Measurements from ENCODE around the gene DMPK.
"Not testable (repeated sequence)": the region's sequence is repeated elsewhere in the genome, so short reads cannot be mapped to it uniquely, and the experiment has no call there.

Gene DMPK

DNA sequence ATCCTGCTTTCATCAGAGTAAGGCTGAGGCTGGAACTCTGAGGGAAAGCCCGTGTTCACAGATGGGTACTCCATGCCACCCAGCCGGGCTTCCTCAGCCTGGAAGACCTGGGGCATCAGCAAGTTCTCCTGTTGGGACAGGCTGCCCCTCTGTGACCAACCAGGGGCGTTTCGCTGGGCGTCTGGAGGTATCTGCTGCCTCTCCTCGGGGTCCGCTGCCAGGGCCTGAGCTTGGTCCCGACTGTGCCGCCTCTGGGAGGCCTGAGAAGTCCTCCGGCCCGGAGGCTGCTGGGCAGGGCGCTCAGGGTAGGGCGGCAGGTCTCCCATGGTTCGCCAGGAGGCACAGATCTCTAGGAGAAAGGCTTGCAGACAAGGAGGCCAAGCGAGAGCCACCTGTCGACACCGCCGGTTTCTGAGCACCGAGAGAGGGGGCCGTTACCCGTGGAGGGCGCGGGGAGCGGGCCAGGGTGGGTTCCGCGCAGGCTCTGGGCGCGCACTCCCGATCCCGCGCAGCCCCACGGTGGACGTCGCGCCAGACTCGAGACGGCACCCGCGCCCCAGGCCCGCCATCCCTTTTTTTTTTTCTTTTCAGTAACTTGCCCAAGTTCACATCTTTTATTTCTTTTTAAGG, 32.7 kb upstream of the DMPK start, which contains the start of gene RSPH6A:
Gene RSPH6A, minus strand, starts transcription at position 458 of the 630 bp plus-strand sequence. Its CDS starts 132 bp downstream, at position 326.
- no peak for DNase-seq

DNA sequence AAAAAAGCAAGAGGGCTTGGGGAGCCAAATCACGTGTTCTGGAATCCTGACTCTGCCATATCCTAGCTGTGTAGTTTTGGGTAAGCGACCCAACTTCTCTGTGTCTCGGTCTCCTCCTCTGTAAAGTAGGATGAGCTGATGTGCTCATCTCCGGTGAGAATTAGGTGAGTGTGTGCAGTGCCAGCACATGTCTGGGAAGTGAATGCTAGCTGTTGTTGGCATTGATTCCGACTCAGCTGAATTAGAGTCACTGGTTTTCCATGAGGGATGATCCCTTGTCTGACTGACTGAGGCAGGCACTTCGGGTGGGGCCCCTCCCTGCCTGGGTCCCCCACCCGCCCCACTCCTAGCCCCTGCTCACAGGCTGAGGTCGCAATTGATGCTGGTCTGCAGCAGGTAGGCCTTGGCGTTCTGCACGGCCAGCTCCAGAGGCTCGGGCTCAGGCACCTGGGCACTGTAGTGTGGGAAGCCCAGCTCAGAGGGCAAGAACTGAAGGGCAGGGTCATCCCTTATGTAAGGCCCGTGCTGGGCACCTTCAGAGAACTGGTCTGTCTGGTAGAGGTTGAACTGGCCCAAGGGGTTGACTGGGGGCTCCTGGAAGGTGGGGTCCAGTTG, 32.0 kb upstream of the DMPK start:
- no peak for DNase-seq

GRCh38 chr19:45812297-45812696, 30.0 kb upstream of the DMPK start:
- DNase-seq, result no peak

GRCh38 chr19:45809643-45810159, 27.4 kb upstream of the DMPK start:
- no peak for DNase-seq

DNA sequence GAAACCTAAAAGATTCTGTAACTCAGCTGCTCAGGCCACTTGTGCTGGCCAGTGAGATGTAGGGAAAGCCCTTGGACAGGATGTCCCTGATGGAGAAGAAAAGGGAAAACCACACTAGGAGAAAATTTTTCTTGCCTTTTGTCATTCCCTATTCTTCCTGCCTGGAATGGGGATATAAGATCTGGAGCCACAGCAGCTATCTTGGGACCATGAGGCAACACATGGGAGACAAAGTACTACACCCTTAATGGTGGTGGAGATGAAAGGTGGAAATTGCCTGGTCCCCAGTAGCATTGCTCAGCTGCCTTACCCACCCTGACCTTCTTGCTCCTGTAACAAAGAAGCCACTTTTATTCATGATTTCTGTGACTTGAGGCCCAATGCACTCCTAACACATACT, 23.4 kb upstream of the DMPK start:
- DNase-seq, result no peak

- DNase-seq, result no peak
Observed at GRCh38 chr19:45804959-45805230, 22.6 kb upstream of the DMPK start.

GRCh38 chr19:45804140-45804958, 22.1 kb upstream of the DMPK start:
- DNase-seq, result no peak

GRCh38 chr19:45801603-45802175, 19.4 kb upstream of the DMPK start:
- DNase-seq, result no peak

- DNase-seq, result no peak
Observed at GRCh38 chr19:45800070-45800553, 17.8 kb upstream of the DMPK start.

GRCh38 chr19:45799541-45799940, 17.3 kb upstream of the DMPK start:
- DNase-seq, result not testable (repeated sequence)

- peak in 2 of 4 experiments; percentile 36 to 47 for DNase-seq
Observed at GRCh38 chr19:45798995-45799517, 16.8 kb upstream of the DMPK start.

GRCh38 chr19:45794627-45795026, 12.3 kb upstream of the DMPK start:
- DNase-seq, result no peak

- no peak for DNase-seq
Observed at GRCh38 chr19:45793876-45794275, 11.6 kb upstream of the DMPK start.

DNA sequence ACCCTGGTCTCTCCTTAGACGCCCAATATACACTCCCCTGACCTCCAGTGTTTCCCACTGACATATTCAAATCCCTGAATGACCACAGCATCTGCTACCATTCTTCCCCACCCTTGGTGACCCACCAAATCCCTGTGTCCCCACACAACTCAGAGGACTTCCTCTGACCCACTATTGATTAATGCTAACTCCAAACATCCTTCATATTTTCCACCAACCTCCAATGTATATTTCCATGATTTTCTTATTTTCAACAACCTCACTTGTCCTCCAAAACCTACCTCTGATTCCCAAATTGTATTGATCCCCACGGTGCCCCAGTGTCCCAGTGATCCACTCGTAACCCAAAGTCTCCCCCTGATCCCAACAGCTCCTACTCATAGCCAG, 10.9 kb upstream of the DMPK start:
- DNase-seq, result no peak

- DNase-seq, result peak; percentile 98 to 99 (median 98)
Observed at GRCh38 chr19:45792470-45793177, 10.3 kb upstream of the DMPK start, which contains the start of gene DMWD. Gene DMWD, minus strand, starts transcription at chr19:45792845. Its CDS starts 89 bp downstream, at chr19:45792756.

DNA sequence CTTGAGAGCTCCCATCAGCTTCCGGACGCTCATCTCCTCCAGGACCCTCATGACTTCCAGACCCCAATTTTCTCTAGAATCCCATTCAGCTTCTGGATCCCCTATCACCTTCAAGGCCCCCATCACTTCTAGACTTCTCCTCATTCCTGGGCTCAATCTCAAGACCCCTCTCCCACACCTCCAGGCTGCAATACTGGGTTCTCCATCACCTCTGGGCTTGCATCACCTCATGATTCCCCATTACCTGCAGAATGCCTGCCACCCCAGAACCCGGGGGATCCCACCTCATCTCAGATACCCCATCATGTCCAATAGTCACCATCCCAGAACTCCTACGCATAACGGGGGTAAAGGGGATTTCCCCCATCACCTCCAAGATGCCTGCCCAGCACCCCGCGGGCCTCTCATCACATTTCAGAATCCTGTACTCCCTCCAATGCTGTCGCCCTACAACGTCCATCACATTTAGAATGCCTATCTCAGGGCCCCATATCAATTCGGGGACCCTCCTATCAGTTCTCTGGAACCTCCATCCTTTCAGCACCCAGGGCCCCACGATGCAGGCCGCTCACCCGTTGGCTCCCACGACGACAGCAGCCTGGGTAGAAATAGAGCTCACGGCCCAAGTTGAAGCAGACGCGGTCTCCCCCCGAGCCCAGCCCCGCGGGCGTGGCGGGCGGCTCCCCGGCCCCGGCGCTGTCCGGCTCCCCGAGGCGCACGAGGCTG, 9.6 kb upstream of the DMPK start:
- DNase-seq, result no peak

GRCh38 chr19:45790942-45791341, 8.7 kb upstream of the DMPK start:
- DNase-seq, result no peak

DNA sequence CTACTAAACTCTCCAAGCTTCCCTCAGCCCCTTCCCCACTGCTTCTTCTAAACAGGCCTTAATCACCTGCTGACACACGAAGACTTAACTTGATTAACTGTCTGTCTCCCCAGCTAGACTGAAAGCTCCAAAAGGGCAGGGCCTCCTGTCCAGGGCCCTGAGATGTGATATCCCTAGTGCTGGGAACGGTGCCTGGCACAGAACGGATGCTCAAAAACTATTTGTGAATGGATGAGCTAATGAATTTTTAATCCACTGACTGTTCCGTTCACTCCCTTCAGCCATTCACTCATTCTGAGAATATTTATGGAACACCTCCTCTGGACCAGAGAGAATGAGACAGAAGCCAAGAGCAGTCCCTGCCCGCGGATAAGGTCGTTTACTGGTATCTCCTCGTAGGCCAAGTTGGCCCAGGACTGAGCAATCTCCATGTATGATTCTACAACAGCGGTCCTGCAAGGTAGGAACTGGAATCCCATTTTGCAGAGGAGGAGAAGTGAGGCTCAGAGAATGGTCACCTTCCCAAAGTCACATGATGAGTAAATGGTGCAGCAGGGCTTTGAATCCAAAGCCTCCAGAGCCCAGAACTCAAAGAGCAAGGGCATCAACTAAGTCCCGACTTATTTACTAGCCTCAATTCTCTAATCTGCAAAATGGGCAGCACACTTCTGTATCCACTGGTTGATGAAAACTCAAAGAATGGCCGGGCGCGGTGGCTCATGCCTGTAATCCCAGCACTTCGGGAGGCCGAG, 6.9 kb upstream of the DMPK start:
- no peak for DNase-seq

DNA sequence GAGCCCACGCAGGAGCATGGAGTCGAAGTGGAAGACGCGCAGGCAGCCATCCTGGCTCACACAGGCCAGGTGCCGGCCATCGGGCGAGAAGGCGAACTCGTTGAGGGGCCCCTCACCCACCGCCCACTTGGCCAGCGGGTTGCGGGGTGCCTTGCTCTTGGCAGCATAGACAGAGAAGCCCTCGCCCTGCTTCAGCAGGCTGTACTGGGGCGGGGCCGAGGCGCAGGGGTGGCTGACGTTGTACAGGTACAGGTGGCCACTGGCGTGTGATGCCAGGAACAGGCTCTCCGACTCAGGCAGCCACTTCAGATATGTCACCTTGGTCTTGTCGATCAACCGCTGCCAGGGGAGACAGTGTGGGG, 4.2 kb upstream of the DMPK start:
- DNase-seq, result no peak

- no peak for DNase-seq
Observed at GRCh38 chr19:45785781-45786532, 3.7 kb upstream of the DMPK start.

All from activated naive CD4-positive, alpha-beta T cell (primary cell).